Panc1 (cell line): ENCODE measurements around the gene GRIN2C. TPM values are rescaled to one million over a fixed set of nuclear protein-coding genes. Genes with fewer than 3 reads are reported as not detected.

Source experiments
- ATAC-seq: fragments of 200-7000 bp; cut with Tn5 transposase; 2 replicates; pipeline ENCODE4 v1.9.1; 2020; ENCODE audit warnings: mild to moderate bottlenecking, moderate library complexity
- BruUV-seq: library from RNA; stranded (reverse); fragments of 400-500 nt; replicated peaks from 2 replicates; lab custom pipeline; 2021; lab: Mats Ljungman, UMichigan
- CTCF ChIA-PET: fragments of 300-600 bp; sonication (Branson Sonifier 250); formaldehyde crosslinking; loops from one replicate; lab custom pipeline; 2022; ENCODE audit warnings: antibody characterized with exemption; lab: Charles Lee
- POLR2A ChIA-PET: fragments of 300-600 bp; sonication (Branson Sonifier 250); formaldehyde crosslinking; loops from one replicate; lab custom pipeline; 2022; ENCODE audit warnings: antibody characterized with exemption; lab: Charles Lee
- DNase-seq: peaks from one replicate; pipeline ENCODE4 v3.0.0-alpha.2; 2010; ENCODE audit warnings: low read depth, low spot score
- H3K27ac ChIP-seq: 2 replicates; pipeline ENCODE4 v1.5.1; 2011; ENCODE audit warnings: mild to moderate bottlenecking, low read length, inconsistent platforms
- H3K27me3 ChIP-seq: fragments of 200-500 bp; sonication (Bioruptor generic); 2 replicates; pipeline ENCODE4 v1.6.0; 2014; ENCODE audit warnings: low read length, inconsistent platforms; ENCODE audit not compliant: control insufficient read depth, insufficient read depth
- H3K36me3 ChIP-seq: fragments of 200-500 bp; sonication (Bioruptor generic); 2 replicates; pipeline ENCODE4 v1.5.1; 2014; ENCODE audit warnings: inconsistent platforms, mild to moderate bottlenecking, low read length, moderate library complexity; ENCODE audit not compliant: control insufficient read depth, insufficient read depth
- H3K4me1 ChIP-seq: 2 replicates; pipeline ENCODE4 v1.5.1; 2011; ENCODE audit warnings: inconsistent platforms, mild to moderate bottlenecking, low read length, moderate library complexity; ENCODE audit not compliant: control insufficient read depth, insufficient read depth
- H3K4me3 ChIP-seq, 2 experiments: 2 replicates each; pipeline ENCODE4 v1.5.1; 2011 to 2012; ENCODE audit warnings: low read depth in 2 of 2, low read length in 2 of 2, mild to moderate bottlenecking in 2 of 2, inconsistent platforms in 1 of 2, moderate library complexity in 1 of 2
- H3K9me3 ChIP-seq: fragments of 200-500 bp; sonication (Bioruptor generic); 2 replicates; pipeline ENCODE4 v1.5.1; 2014; ENCODE audit warnings: low read depth, mild to moderate bottlenecking, inconsistent platforms, low read length, moderate library complexity; ENCODE audit not compliant: control insufficient read depth, insufficient read depth
- POLR2AphosphoS5 ChIP-seq: IDR thresholded peaks from 2 replicates; pipeline ENCODE4 v1.6.1; 2012; ENCODE audit warnings: mild to moderate bottlenecking, low read depth, low read length, moderate library complexity
- REST ChIP-seq, 2 experiments: IDR thresholded peaks; 2 replicates each; pipeline ENCODE4 v1.6.1; 2011 to 2012; ENCODE audit warnings: low read depth in 2 of 2, control low read depth in 1 of 2, low read length in 1 of 2, mild to moderate bottlenecking in 1 of 2, moderate library complexity in 1 of 2; ENCODE audit not compliant: insufficient read depth in 1 of 2
- SIN3A ChIP-seq: IDR thresholded peaks from 2 replicates; pipeline ENCODE4 v1.6.1; 2012; ENCODE audit warnings: low read depth, mild to moderate bottlenecking, low read length, moderate library complexity, borderline replicate concordance; ENCODE audit not compliant: insufficient read depth
- TCF7L2 ChIP-seq: IDR thresholded peaks from 2 replicates; pipeline ENCODE4 v1.6.1; 2011; ENCODE audit warnings: mild to moderate bottlenecking, low read depth, low read length, inconsistent platforms
- in situ Hi-C: cut with HindIII; loops from 2 replicates; pipeline ENCODE4 v1.10.0; 2016; ENCODE audit warnings: low sequenced_read_pairs, low pct_unique_long_range_greater_than_20kb
- intact Hi-C: fragments of 100-400 bp; cut with micrococcal nuclease; formaldehyde crosslinking; loops from one replicate; pipeline ENCODE4 v1.10.0; 2022; ENCODE audit not compliant: unreplicated experiment
- total RNA-seq: library from RNA; stranded (reverse); gene quantifications from one replicate; pipeline ENCODE4 v1.2.1, GENCODE V29; 2021; ENCODE audit not compliant: unreplicated experiment
- TF ChIP-seq, protein P1 (sequence below): fragments of 450-650 bp; IDR thresholded peaks from 2 replicates; pipeline ENCODE4 v1.5.1; 2017; ENCODE audit warnings: mild to moderate bottlenecking

GRIN2C gene
- total RNA-seq, 1 experiment from 2014 or later = 0.10 TPM

DNA sequence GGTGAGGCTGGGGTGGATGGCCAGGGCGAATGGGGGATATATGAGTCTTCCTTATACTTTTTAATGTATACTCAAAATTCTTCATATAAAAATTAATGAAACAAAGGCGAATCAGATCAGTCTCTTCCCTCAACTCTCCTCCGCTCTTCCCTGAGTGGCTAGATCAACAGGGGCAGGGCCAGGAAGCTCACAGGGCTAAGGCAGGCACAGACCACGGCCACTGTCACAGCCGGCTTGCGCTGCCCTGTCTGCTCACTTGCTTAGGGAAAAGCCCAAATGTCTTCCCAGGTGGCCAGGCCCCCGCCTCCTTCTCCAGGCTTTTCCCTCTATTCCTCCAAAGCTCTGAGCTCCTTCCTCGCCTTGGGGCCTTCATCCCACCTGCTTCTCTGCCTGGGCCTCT, 6.0 kb downstream of the GRIN2C start:
- ChIA-PET CTCF (interaction anchor here (1.0 kb wide), 1 partner anchor 11 kb away, joined by 3 read pairs; no protein-coding TSS in a partner anchor), POLR2A (no interaction called here)
- peaks cover under 1% of the 10 kb centered on the region for H3K4me1 ChIP-seq
- DNase-seq = no peak
- TF ChIP-seq SIN3A = no peak
- TF ChIP-seq, protein P1, sequence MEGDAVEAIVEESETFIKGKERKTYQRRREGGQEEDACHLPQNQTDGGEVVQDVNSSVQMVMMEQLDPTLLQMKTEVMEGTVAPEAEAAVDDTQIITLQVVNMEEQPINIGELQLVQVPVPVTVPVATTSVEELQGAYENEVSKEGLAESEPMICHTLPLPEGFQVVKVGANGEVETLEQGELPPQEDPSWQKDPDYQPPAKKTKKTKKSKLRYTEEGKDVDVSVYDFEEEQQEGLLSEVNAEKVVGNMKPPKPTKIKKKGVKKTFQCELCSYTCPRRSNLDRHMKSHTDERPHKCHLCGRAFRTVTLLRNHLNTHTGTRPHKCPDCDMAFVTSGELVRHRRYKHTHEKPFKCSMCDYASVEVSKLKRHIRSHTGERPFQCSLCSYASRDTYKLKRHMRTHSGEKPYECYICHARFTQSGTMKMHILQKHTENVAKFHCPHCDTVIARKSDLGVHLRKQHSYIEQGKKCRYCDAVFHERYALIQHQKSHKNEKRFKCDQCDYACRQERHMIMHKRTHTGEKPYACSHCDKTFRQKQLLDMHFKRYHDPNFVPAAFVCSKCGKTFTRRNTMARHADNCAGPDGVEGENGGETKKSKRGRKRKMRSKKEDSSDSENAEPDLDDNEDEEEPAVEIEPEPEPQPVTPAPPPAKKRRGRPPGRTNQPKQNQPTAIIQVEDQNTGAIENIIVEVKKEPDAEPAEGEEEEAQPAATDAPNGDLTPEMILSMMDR = no peak
- TF ChIP-seq POLR2AphosphoS5 = no peak
- TF ChIP-seq REST (IDR thresholded peaks at IDR 0.05; ENCODE audit: insufficient read depth in 1 of 2, low read depth in 2 of 2, low read length in 1 of 2) = no peak
- no peak for TF ChIP-seq TCF7L2
- peaks cover 11% of the 10 kb centered on the region for H3K27me3 ChIP-seq
- in situ Hi-C loops (no loop called here), intact Hi-C loops (no loop called here)
- no peak for ATAC-seq
- no peak overlapping the region for H3K27ac ChIP-seq
- no peaks in the 10 kb centered on the region for H3K9me3 ChIP-seq
- no peak overlapping the region for H3K4me3 ChIP-seq
- H3K36me3 ChIP-seq = no peaks in the 10 kb centered on the region
- BruUV-seq = no TSS peak

DNA sequence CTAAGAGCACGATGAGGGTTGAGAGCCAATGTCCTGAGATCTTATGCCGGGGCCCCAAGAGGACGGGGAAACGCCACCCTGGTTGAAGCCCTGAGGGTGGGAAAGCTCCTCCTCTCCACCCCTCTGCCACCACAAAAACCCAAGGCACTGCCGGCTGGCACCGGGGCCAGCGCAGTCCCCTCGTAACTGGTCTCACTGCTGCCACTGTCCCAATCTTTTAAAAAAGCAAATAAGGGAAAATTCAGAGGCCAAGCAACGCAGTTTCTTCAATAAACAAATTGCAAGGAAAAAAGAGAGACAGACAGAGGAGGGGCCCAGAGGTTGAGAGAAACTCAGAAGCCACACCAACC, 6.7 kb downstream of the GRIN2C start:
- no peaks in the 10 kb centered on the region for H3K4me1 ChIP-seq
- H3K36me3 ChIP-seq = no peaks in the 10 kb centered on the region
- DNase-seq (no peak), ATAC-seq (no peak)
- in situ Hi-C loops = no loop called here
- no peak overlapping the region for H3K4me3 ChIP-seq
- peaks cover 10% of the 10 kb centered on the region for H3K27me3 ChIP-seq
- H3K27ac ChIP-seq = no peak overlapping the region
- no TSS peak for BruUV-seq
- POLR2A ChIA-PET = no interaction called here
- TF ChIP-seq, protein P1 = no peak
- TF ChIP-seq SIN3A (no peak), POLR2AphosphoS5 (no peak), TCF7L2 (no peak), REST (IDR thresholded peaks at IDR 0.05; ENCODE audit: insufficient read depth in 1 of 2, low read depth in 2 of 2, low read length in 1 of 2) (no peak)
- intact Hi-C loops = no loop called here
- CTCF ChIA-PET = interaction anchor here (1.3 kb wide), 1 partner anchor 9 kb away, joined by 4 read pairs; no protein-coding TSS in a partner anchor
- H3K9me3 ChIP-seq = no peaks in the 10 kb centered on the region
